COLO829 (cell line): ENCODE measurements around the gene HOXA4.

Experiments used
- DNase-seq: peaks from one replicate; pipeline ENCODE4 v3.0.0; 2012; ENCODE audit warnings: low spot score

Gene HOXA4

GRCh38 chr7:27130540-27131389 lies at the start of gene HOXA4:
Gene HOXA4, minus strand, starts transcription at chr7:27130757. Its CDS starts 24 bp downstream, at chr7:27130733.
- DNase-seq = peak; percentile 84

- DNase-seq = no peak
Measured at GRCh38 chr7:27179503-27180430, 49.2 kb upstream of the HOXA4 start.

- no peak for DNase-seq
Measured at GRCh38 chr7:27179030-27179429, 48.5 kb upstream of the HOXA4 start.

- DNase-seq = no peak
Measured at GRCh38 chr7:27178366-27178765, 47.8 kb upstream of the HOXA4 start.

- no peak for DNase-seq
Measured at GRCh38 chr7:27177795-27178320, 47.3 kb upstream of the HOXA4 start.

- no peak for DNase-seq
Measured at GRCh38 chr7:27176962-27177794, 46.6 kb upstream of the HOXA4 start.

- no peak for DNase-seq
Measured at GRCh38 chr7:27176524-27176845, 45.9 kb upstream of the HOXA4 start.

- no peak for DNase-seq
Measured at GRCh38 chr7:27175626-27176523, 45.3 kb upstream of the HOXA4 start.

GRCh38 chr7:27174874-27175625 lies 44.5 kb upstream of the HOXA4 start:
- DNase-seq = no peak

- DNase-seq = no peak
Measured at GRCh38 chr7:27173956-27174873, 43.7 kb upstream of the HOXA4 start, which contains the start of gene HOXA10. Gene HOXA10, minus strand, starts transcription at chr7:27174320. Its CDS starts 14 bp downstream, at chr7:27174306.

GRCh38 chr7:27173511-27173955 lies 43.0 kb upstream of the HOXA4 start:
- DNase-seq = no peak

GRCh38 chr7:27172823-27173510 lies 42.4 kb upstream of the HOXA4 start:
- DNase-seq = no peak

GRCh38 chr7:27172315-27172774 lies 41.8 kb upstream of the HOXA4 start:
- DNase-seq = no peak

GRCh38 chr7:27171637-27172314 lies 41.2 kb upstream of the HOXA4 start:
- DNase-seq = no peak

GRCh38 chr7:27171325-27171636 lies 40.7 kb upstream of the HOXA4 start:
- DNase-seq = no peak

- no peak for DNase-seq
Measured at GRCh38 chr7:27170426-27171324, 40.1 kb upstream of the HOXA4 start.
